IMR-90 (cell line): ENCODE measurements around the gene AHSG. TPM values are rescaled to one million over a fixed set of nuclear protein-coding genes. Genes with fewer than 3 reads are reported as not detected.

Source experiments
- ATAC-seq: fragments of 200-7000 bp; cut with Tn5 transposase; 2 replicates; pipeline ENCODE4 v1.9.1; 2020; ENCODE audit warnings: low read depth, mild to moderate bottlenecking, moderate library complexity
- BruUV-seq: library from RNA; stranded (reverse); fragments of 400-500 nt; replicated peaks from 2 replicates; lab custom pipeline; 2021; lab: Mats Ljungman, UMichigan
- CTCF ChIA-PET: fragments of 300-600 bp; formaldehyde crosslinking; extraction: SDS; loops from one replicate; lab custom pipeline; 2021; ENCODE audit warnings: antibody characterized with exemption; lab: Yijun Ruan, JAX
- POLR2A ChIA-PET: fragments of 300-600 bp; sonication (Branson Sonifier 250); formaldehyde crosslinking; loops from one replicate; lab custom pipeline; 2022; ENCODE audit warnings: antibody characterized with exemption; ENCODE audit not compliant: unreplicated experiment; lab: Charles Lee
- DNase-seq: peaks from one replicate; pipeline ENCODE4 v3.0.0; 2013
- H2AFZ ChIP-seq: replicated peaks from 2 replicates; pipeline ENCODE3; 2013; ENCODE audit warnings: low read length, mild to moderate bottlenecking; ENCODE audit not compliant: poor library complexity
- H2AK5ac ChIP-seq: 2 replicates; pipeline ENCODE4 v1.6.1; 2013; ENCODE audit warnings: low read depth, low read length, inconsistent platforms
- H2AK9ac ChIP-seq: replicated peaks from 2 replicates; pipeline ENCODE3; 2013; ENCODE audit warnings: mild to moderate bottlenecking, low read depth, low read length, moderate library complexity; ENCODE audit not compliant: poor library complexity
- H2BK120ac ChIP-seq: 2 replicates; pipeline ENCODE4 v1.6.1; 2013; ENCODE audit warnings: low read depth, low read length, inconsistent platforms
- H2BK15ac ChIP-seq: 3 replicates; pipeline ENCODE4 v1.6.1; 2013; ENCODE audit warnings: low read depth, low read length, inconsistent platforms
- H2BK20ac ChIP-seq: 2 replicates; pipeline ENCODE4 v1.6.1; 2013; ENCODE audit warnings: low read depth, mild to moderate bottlenecking, inconsistent platforms, low read length, moderate library complexity
- H2BK5ac ChIP-seq: 2 replicates; pipeline ENCODE4 v1.6.1; 2013; ENCODE audit warnings: mild to moderate bottlenecking, low read depth, low read length, inconsistent platforms; ENCODE audit not compliant: poor library complexity, severe bottlenecking
- H3K14ac ChIP-seq: replicated peaks from 2 replicates; pipeline ENCODE4 v1.6.1; 2013; ENCODE audit warnings: low read depth, low read length, inconsistent platforms
- H3K18ac ChIP-seq: 2 replicates; pipeline ENCODE4 v1.6.1; 2013; ENCODE audit warnings: low read depth, low read length, control low read depth
- H3K23ac ChIP-seq: 2 replicates; pipeline ENCODE4 v1.6.1; 2013; ENCODE audit warnings: low read depth, low read length, inconsistent platforms
- H3K27ac ChIP-seq: 2 replicates; pipeline ENCODE4 v1.5.1; 2013; ENCODE audit warnings: mild to moderate bottlenecking, control low read depth, low read length; ENCODE audit not compliant: insufficient read depth
- H3K27me3 ChIP-seq: 2 replicates; pipeline ENCODE4 v1.6.1; 2013; ENCODE audit warnings: low read length; ENCODE audit not compliant: control insufficient read depth, insufficient read depth
- H3K36me3 ChIP-seq: 2 replicates; pipeline ENCODE4 v1.6.1; 2013; ENCODE audit warnings: low read length, mixed read lengths; ENCODE audit not compliant: control insufficient read depth, insufficient read depth
- H3K4ac ChIP-seq: 2 replicates; pipeline ENCODE4 v1.6.1; 2013; ENCODE audit warnings: low read depth, low read length, inconsistent platforms
- H3K4me1 ChIP-seq: 2 replicates; pipeline ENCODE4 v1.6.1; 2013; ENCODE audit warnings: low read length, mixed read lengths; ENCODE audit not compliant: control insufficient read depth, insufficient read depth
- H3K4me2 ChIP-seq: 2 replicates; pipeline ENCODE4 v1.6.1; 2013; ENCODE audit warnings: low read depth, mild to moderate bottlenecking, control low read depth, low read length, moderate library complexity
- H3K4me3 ChIP-seq: 2 replicates; pipeline ENCODE4 v1.5.1; 2013; ENCODE audit warnings: low read depth, mild to moderate bottlenecking, control low read depth, low read length, moderate library complexity; ENCODE audit not compliant: insufficient read depth
- H3K56ac ChIP-seq: 2 replicates; pipeline ENCODE4 v1.6.1; 2013; ENCODE audit warnings: low read length, inconsistent platforms; ENCODE audit not compliant: insufficient read depth; ENCODE audit errors: extremely low read depth
- H3K79me1 ChIP-seq, 2 experiments: 2 replicates each; pipeline ENCODE4 v1.6.1; 2013; ENCODE audit warnings: low read length in 2 of 2, inconsistent platforms in 1 of 2, low read depth in 1 of 2
- H3K9ac ChIP-seq: 2 replicates; pipeline ENCODE4 v1.6.1; 2013; ENCODE audit warnings: low read depth, low read length, control low read depth
- H3K9me1 ChIP-seq: 2 replicates; pipeline ENCODE4 v1.6.1; 2013; ENCODE audit warnings: low read length, inconsistent platforms; ENCODE audit not compliant: insufficient read depth
- H3K9me3 ChIP-seq: 2 replicates; pipeline ENCODE4 v1.6.1; 2013; ENCODE audit warnings: low read length; ENCODE audit not compliant: control insufficient read depth, insufficient read depth
- H4K20me1 ChIP-seq: 2 replicates; pipeline ENCODE4 v1.6.1; 2013; ENCODE audit warnings: low read length, inconsistent platforms; ENCODE audit not compliant: insufficient read depth
- H4K5ac ChIP-seq: 2 replicates; pipeline ENCODE4 v1.6.1; 2013; ENCODE audit warnings: mild to moderate bottlenecking, low read depth, low read length, control low read depth
- H4K8ac ChIP-seq, 2 experiments: 2 replicates each; pipeline ENCODE4 v1.6.1; 2013; ENCODE audit warnings: low read depth in 2 of 2, low read length in 2 of 2, control low read depth in 1 of 2, inconsistent platforms in 1 of 2
- H4K91ac ChIP-seq: 2 replicates; pipeline ENCODE4 v1.6.1; 2013; ENCODE audit warnings: low read depth, low read length, inconsistent platforms; ENCODE audit not compliant: insufficient read depth
- BHLHE40 ChIP-seq: fragments of 150-350 bp; IDR thresholded peaks from 2 replicates; pipeline ENCODE4 v1.6.1; 2016; ENCODE audit warnings: mild to moderate bottlenecking, low read depth, low read length
- CEBPB ChIP-seq: IDR thresholded peaks from 2 replicates; pipeline ENCODE4 v1.6.1; 2012; ENCODE audit warnings: low read depth, low read length, improper control_type of control experiment
- CHD1 ChIP-seq: IDR thresholded peaks from 2 replicates; pipeline ENCODE4 v1.6.1; 2012; ENCODE audit warnings: low read depth, low read length, improper control_type of control experiment
- ELK1 ChIP-seq: fragments of 150-350 bp; IDR thresholded peaks from 2 replicates; pipeline ENCODE4 v1.6.1; 2016; ENCODE audit warnings: low read depth, mild to moderate bottlenecking, low read length, moderate library complexity, borderline replicate concordance
- FOS ChIP-seq: fragments of 150-350 bp; IDR thresholded peaks from 2 replicates; pipeline ENCODE4 v1.6.1; 2016; ENCODE audit warnings: low read depth, low read length
- MAFK ChIP-seq: IDR thresholded peaks from 2 replicates; pipeline ENCODE4 v1.6.1; 2012; ENCODE audit warnings: low read depth, low read length, improper control_type of control experiment
- MAZ ChIP-seq: IDR thresholded peaks from 2 replicates; pipeline ENCODE4 v1.6.1; 2012; ENCODE audit warnings: low read depth, mild to moderate bottlenecking, low read length, improper control_type of control experiment, moderate library complexity, borderline replicate concordance
- MXI1 ChIP-seq: IDR thresholded peaks from 2 replicates; pipeline ENCODE4 v1.6.1; 2012; ENCODE audit warnings: low read depth, mild to moderate bottlenecking, low read length, moderate library complexity, borderline replicate concordance
- NFE2L2 ChIP-seq: fragments of 150-350 bp; IDR thresholded peaks from 2 replicates; pipeline ENCODE4 v1.6.1; 2016; ENCODE audit warnings: low read depth, mild to moderate bottlenecking, low read length
- POLR2A ChIP-seq: IDR thresholded peaks from 2 replicates; pipeline ENCODE4 v1.6.1; 2012; ENCODE audit warnings: mild to moderate bottlenecking, low read depth, low read length
- RAD21 ChIP-seq: IDR thresholded peaks from 2 replicates; pipeline ENCODE4 v1.6.1; 2012; ENCODE audit warnings: low read length, improper control_type of control experiment
- RCOR1 ChIP-seq: IDR thresholded peaks from 2 replicates; pipeline ENCODE4 v1.6.1; 2012; ENCODE audit warnings: mild to moderate bottlenecking, low read length, improper control_type of control experiment; ENCODE audit not compliant: insufficient replicate concordance
- RFX5 ChIP-seq: IDR thresholded peaks from 2 replicates; pipeline ENCODE4 v1.8.0; 2012; ENCODE audit warnings: low read depth, mild to moderate bottlenecking, low read length, moderate library complexity
- SMC3 ChIP-seq: fragments of 150-350 bp; IDR thresholded peaks from 2 replicates; pipeline ENCODE4 v1.6.1; 2016; ENCODE audit warnings: low read depth, mild to moderate bottlenecking, antibody characterized with exemption, low read length, moderate library complexity
- USF2 ChIP-seq: fragments of 150-350 bp; IDR thresholded peaks from 2 replicates; pipeline ENCODE4 v1.6.1; 2017; ENCODE audit warnings: mild to moderate bottlenecking, antibody characterized with exemption, low read length, low read depth
- WGBS, 2 experiments: methylation state at CpG; one replicate each; pipeline versions ENCODE4 v1.1.5 to v1.1.7; 2013; ENCODE audit warnings: missing lambda C conversion rate in 2 of 2; ENCODE audit not compliant: insufficient read length in 1 of 2; ENCODE audit errors: extremely low coverage in 2 of 2; 5-methylcytosine and 5-hydroxymethylcytosine counted together
- dilution Hi-C: fragments of 300-500 bp; cut with HindIII; formaldehyde crosslinking; loops from one replicate; pipeline ENCODE4 v1.14.3; 2018; ENCODE audit warnings: low sequenced_read_pairs; ENCODE audit not compliant: unreplicated experiment
- in situ Hi-C: fragments of 300-500 bp; cut with MboI; formaldehyde crosslinking; loops from 3 replicates; pipeline ENCODE4 v1.14.3; 2019; ENCODE audit warnings: low sequenced_read_pairs, inconsistent platforms, mixed read lengths
- intact Hi-C: fragments of 100-400 bp; cut with micrococcal nuclease; formaldehyde crosslinking; loops from 2 replicates; pipeline ENCODE4 v1.10.0; 2022
- polyA plus RNA-seq, 3 experiments: library from polyadenylated mRNA; depleted of rRNA; stranded (reverse); fragments of >200 nt; gene quantifications; 2 replicates each; pipeline ENCODE4 v1.2.3, GENCODE V29; 2012; ENCODE audit warnings: low replicate concordance in 1 of 3
- total RNA-seq: library from RNA; depleted of rRNA; stranded (reverse); fragments of >200 nt; gene quantifications from 2 replicates; pipeline ENCODE4 v1.2.3, GENCODE V29; 2012
- TF ChIP-seq, protein P1 (sequence below): conservative IDR thresholded peaks from 2 replicates; pipeline ENCODE4 v1.5.1; 2012; ENCODE audit warnings: mild to moderate bottlenecking, low read depth, low read length, improper control_type of control experiment

The AHSG gene
- total and polyA plus RNA-seq, 2 of the 4 experiments (the other 2 are of a cell fraction): not detected

DNA sequence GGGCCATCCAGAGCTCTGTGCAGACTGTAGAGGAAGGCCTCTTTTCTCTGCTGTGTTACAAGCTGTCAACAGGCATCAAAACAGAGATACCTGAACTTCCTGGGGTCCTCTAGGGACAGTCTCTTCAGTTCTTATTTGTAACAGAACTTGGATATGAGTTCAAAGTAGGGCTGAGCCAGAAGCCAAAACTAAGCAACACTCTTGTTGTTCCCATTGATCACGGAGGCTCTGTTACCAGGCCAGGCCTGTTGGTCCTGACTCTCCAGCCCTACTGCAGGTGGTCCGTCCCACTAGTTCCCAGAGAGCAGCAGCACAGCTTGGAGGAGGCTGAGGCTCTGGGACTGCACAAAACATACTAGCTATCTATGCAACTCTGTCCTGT is 13.1 kb upstream of the AHSG start:
- Histone ChIP-seq H3K9me1 (no peaks in the 10 kb centered on the region), H3K79me1 (no peaks in the 10 kb centered on the region), H4K20me1 (no peaks in the 10 kb centered on the region), H3K23ac (no peak overlapping the region), H3K9me3 (no peaks in the 10 kb centered on the region), H2BK5ac (no peak overlapping the region), H4K91ac (no peak overlapping the region), H3K56ac (no peak overlapping the region), H4K5ac (no peak overlapping the region), H2AK5ac (no peak overlapping the region), H3K4ac (no peak overlapping the region), H2AFZ (peak overlapping the region; percentile 16), H4K8ac (no peak overlapping the region), H3K36me3 (no peaks in the 10 kb centered on the region), H3K27me3 (peaks cover 7% of the 10 kb centered on the region), H3K4me3 (no peak overlapping the region), H3K9ac (no peak overlapping the region), H3K14ac (no peak overlapping the region), H3K4me2 (no peak overlapping the region), H3K27ac (no peak overlapping the region), H2AK9ac (no peak overlapping the region), H3K4me1 (no peaks in the 10 kb centered on the region), H3K18ac (no peak overlapping the region), H2BK20ac (no peak overlapping the region), H2BK15ac (no peak overlapping the region), H2BK120ac (no peak overlapping the region)
- intact Hi-C loops: no loop called here
- BruUV-seq: no TSS peak
- DNase-seq (no peak), ATAC-seq (no peak)
- dilution Hi-C loops: no loop called here
- CTCF ChIA-PET: interaction anchor here (1.2 kb wide), 1 partner anchor 11 kb away, joined by 5 read pairs; no protein-coding TSS in a partner anchor
- TF ChIP-seq MXI1 (no peak), SMC3 (no peak), BHLHE40 (no peak), NFE2L2 (no peak), USF2 (no peak), POLR2A (no peak), CHD1 (no peak), MAZ (no peak), MAFK (no peak), ELK1 (no peak), RFX5 (no peak), RAD21 (no peak), RCOR1 (no peak), FOS (no peak), CEBPB (no peak)
- TF ChIP-seq, protein P1, sequence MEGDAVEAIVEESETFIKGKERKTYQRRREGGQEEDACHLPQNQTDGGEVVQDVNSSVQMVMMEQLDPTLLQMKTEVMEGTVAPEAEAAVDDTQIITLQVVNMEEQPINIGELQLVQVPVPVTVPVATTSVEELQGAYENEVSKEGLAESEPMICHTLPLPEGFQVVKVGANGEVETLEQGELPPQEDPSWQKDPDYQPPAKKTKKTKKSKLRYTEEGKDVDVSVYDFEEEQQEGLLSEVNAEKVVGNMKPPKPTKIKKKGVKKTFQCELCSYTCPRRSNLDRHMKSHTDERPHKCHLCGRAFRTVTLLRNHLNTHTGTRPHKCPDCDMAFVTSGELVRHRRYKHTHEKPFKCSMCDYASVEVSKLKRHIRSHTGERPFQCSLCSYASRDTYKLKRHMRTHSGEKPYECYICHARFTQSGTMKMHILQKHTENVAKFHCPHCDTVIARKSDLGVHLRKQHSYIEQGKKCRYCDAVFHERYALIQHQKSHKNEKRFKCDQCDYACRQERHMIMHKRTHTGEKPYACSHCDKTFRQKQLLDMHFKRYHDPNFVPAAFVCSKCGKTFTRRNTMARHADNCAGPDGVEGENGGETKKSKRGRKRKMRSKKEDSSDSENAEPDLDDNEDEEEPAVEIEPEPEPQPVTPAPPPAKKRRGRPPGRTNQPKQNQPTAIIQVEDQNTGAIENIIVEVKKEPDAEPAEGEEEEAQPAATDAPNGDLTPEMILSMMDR: no peak
- WGBS, 2 experiments: no CpG with 5 or more reads among the region's 2 CpGs
- POLR2A ChIA-PET: no interaction called here
- in situ Hi-C loops: no loop called here
